GM19463 (cell line): ENCODE results near the gene TM4SF5.

Experiments used
- ATAC-seq: cut with Tn5 transposase; IDR thresholded peaks from one replicate; pipeline ENCODE4 v1.9.1; 2021; ENCODE audit warnings: mild to moderate bottlenecking, moderate library complexity; ENCODE audit not compliant: unreplicated experiment

TM4SF5 gene, protein sequence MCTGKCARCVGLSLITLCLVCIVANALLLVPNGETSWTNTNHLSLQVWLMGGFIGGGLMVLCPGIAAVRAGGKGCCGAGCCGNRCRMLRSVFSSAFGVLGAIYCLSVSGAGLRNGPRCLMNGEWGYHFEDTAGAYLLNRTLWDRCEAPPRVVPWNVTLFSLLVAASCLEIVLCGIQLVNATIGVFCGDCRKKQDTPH

DNA sequence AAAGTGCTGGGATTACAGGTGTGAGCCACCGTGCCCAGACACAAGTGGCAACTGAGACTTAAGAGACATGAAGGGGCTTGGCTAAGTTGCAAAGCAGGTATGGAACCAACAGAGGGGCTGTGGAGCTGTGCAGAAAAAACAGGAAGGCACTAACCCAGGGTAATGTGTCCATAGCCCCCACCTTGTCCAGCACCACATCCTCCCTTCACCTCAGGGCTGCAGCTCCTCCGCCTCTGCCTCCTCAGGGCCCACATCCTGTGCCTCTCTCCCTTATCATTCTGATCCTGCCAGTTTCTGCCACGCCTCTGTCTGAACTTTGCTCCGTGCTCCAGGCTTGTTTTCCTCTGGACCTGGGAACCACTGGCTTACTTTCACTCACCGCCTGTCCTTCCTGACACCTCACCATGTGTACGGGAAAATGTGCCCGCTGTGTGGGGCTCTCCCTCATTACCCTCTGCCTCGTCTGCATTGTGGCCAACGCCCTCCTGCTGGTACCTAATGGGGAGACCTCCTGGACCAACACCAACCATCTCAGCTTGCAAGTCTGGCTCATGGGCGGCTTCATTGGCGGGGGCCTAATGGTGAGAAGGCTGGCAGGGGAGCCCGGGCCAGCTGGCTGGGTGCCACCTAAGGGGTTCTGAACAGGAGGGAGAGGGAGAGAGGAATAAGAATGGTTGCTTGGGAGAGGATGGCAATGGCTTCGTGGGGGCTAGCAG is at the start of gene TM4SF5:
Gene TM4SF5, plus strand, starts transcription at position 368 of the 716 bp plus-strand sequence. Its CDS starts 37 bp downstream, at position 405.
- no peak for ATAC-seq

DNA sequence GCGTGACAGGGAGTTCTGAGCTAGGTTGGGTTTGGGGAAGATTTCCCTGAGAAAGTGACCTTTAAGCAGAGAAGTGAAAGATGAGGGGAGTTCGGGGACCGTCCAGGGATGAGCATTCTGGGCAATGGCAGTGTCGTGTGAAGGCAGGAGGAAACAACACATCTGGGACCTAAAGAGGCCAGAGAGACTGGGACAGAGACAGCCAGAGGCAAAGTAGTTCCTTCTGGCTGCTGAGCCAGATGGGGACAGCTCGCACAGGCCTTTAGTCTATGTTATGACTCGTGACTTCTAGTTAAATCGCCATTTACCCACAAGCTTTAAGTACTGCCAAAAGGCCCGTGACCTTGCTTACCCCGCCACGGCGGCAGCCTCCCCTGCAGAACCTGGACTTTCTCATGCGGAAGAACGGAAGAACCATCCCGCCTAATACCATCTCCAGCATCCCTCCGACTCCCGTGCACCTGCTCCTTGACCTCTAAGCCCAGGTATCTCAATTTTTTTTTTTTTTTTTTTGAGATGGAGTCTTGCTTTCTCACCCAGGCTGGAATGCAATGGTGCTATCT is 48.9 kb upstream of the TM4SF5 start:
- ATAC-seq: no peak

DNA sequence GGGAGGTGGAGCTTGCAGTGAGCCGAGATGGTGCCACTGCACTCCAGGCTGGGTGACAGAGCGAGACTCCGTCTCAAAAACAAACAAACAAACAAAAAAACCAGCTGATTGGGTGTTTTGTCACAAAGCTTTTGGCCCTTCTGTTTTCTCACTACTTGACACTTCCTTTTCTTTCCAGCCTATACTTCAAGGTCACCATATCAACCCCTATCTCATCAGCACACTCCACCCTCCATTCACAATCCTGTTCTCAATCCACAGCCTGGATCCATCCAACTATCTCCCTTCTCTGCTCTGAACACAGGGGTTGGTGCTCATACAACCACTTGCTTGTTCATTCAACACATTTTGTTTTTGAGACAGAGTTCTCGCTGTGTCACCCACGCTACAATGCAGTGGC is 47.0 kb upstream of the TM4SF5 start:
- ATAC-seq: no peak

DNA sequence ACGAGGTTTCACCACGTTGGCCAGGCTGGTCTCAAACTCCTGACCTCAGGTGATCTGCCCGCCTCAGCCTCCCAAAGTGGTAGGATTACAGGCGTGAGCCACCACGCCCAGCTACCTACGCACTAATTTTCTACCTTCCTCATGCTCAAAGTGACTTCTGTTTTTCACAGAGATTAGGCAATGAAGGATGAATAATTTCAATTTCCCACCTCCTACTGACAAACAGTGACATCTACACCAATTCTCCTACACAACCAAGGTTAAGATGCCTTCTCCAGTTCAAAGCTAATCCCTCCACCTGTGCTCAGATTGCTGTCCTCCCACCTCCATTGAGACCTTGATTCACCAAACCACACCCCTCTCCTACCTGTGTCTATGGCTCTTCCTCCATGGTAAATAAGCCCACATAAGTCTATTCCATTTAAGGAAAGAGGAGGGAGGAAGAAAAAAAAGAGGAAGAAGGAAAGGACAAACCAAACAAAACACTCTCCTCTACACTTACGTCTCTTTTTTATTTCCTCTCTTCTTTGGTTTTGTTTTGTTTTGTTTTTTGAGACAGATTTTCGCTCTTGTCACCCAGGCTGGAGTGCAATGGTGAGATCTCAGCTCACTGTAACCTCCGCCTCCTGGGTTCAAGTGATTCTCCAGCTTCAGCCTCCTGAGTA is 45.9 kb upstream of the TM4SF5 start:
- no peak for ATAC-seq

DNA sequence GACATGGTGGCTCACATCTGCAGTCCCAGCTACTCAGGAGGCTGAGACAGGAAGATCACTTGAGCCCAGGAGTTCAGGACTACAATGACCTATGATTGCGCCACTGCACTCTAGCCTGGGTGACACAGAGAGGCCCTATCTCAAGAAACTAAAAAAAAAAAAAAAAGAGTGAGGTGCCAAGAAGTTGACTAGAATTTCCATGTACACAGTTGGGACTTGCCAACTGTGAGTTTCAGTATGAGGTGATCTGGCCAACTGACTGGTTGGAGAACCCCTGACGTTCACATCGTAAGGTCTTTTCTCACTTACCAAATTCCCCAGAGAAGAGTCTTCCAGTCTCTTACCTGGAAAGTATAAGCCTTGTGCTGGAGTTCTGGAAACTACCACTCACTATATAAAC is 43.6 kb upstream of the TM4SF5 start:
- ATAC-seq: no peak

DNA sequence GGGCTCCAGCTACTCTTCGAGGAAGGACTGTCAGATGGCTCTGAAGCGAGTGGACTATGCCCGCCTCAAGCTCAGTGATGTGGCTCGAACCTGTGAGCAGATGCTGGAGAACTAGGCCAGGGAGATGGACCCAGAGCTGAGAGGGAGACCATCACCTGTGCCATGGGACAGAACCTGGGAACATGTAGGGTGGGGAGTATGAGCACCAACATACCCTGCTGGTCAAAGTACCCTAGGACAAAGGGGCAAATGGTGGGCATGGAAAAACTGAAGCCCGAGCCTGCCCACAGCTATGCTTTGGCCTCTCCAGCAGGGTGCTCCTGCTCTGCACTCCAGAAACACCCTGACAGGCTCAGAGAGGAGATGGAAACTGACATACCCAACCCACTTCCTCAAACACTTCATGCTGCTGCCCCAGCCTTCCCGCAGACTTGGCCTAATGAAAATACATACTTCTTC is 38.6 kb upstream of the TM4SF5 start:
- no peak for ATAC-seq

DNA sequence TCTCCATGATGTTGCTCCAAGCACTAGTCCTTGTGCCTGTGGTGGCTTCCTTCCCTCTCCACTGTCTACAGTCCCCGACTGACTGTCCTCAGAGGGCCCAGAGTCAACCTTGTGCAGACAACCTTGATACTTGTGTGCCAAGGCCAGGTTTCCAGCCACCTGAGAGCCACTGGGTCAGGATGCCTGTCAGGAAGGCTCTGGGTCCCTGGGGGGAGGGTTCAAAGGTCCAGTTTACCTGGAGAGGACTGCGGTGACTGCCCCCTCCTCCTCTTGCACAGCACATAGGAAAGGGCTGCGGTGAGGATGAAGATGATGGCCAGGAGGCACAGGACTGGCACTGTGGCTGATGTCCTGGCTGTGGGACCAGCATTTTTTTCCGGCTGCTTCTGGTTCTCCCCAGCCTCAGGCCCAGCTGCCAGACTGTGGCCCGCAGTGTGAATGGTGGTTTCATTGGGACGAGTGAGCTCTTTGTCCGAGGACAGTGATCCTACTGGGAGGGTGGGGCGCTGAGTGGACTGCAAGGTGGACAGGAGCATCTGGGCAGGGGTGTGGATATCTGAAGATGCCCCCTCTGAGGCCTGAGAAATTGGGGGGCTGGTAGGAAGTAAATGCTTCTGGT is 36.7 kb upstream of the TM4SF5 start:
- no peak for ATAC-seq

DNA sequence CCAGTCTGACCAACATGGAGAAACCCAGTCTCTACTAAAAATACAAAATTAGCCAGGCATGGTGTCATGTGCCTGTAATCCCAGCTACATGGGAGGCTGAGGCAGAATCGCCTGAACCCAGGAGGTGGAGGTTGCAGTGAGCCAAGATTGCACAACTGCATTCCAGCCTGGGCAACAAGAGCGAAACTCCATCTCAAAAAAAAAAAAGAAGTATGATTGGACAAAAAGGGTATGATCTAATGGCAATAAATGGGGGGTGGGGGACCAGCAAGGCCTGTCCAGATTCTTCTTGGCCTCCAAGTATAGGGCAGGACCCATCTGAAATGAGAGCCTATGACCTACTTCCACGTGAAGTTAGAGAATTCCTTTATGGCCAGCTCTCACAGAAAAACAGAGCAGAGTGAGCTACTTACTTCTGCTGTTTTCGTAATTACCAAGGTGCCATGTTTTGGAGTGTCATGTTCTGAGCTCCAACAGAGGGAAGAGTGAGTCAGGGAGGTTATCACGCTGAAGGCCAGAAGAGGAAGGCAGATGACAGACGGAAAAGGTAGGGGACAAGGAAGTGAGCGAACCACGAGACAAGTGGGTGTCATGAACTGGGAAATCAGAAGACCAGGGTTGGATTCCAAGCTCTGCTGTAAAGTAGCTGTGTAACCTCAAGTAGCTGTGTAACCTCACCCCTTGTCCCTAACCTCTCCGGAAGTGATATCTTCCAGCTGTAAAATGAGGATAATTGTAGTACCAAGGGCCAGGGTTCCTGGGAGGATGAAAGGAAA is 35.6 kb upstream of the TM4SF5 start:
- ATAC-seq: no peak

DNA sequence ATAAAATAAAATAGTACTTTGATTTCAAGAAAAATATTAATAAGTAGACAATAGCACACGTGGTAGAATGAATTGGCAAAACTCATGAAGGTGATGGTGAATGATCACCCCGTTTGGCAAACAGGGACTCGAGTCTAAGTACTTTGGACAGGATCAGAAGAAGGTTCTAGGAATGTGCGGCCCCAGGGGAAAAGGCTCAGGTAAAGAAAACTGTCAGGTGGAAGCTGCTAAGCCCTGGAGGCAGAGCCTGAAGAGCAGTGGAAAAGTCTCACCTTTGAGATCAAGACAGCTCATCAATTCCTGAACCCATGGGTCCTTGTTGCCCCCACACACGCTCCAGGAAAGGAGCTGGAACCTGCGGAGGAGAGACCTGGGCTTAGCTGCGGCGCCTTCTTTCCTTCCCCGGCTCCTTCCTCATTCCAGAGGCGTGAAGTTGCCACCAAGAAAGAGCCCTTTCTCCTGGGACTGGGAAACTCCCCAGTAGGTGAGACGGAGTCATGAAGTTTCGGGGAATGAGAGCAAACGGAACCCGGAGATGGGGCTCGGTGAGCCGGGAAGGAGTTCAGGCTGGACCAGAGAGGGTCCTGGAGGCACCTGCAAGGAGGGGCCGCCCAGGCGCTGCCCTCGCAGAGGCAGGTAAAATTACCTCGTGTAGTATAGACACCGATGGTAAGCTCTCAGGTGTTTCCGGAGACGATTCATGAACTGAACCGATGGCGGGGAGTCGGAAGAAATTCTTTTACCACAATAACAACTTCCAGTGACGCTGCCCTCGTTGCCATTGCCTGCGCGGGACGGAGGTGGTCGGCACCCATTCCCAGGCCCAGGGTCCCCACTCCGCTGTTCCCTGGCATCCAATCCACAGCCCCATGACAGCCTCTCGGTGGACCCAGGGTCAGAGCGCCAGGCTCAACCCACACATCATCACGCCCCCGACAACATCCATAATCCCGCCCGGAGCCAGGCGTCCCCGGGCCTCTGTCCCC is 33.3 kb upstream of the TM4SF5 start:
- no peak for ATAC-seq

DNA sequence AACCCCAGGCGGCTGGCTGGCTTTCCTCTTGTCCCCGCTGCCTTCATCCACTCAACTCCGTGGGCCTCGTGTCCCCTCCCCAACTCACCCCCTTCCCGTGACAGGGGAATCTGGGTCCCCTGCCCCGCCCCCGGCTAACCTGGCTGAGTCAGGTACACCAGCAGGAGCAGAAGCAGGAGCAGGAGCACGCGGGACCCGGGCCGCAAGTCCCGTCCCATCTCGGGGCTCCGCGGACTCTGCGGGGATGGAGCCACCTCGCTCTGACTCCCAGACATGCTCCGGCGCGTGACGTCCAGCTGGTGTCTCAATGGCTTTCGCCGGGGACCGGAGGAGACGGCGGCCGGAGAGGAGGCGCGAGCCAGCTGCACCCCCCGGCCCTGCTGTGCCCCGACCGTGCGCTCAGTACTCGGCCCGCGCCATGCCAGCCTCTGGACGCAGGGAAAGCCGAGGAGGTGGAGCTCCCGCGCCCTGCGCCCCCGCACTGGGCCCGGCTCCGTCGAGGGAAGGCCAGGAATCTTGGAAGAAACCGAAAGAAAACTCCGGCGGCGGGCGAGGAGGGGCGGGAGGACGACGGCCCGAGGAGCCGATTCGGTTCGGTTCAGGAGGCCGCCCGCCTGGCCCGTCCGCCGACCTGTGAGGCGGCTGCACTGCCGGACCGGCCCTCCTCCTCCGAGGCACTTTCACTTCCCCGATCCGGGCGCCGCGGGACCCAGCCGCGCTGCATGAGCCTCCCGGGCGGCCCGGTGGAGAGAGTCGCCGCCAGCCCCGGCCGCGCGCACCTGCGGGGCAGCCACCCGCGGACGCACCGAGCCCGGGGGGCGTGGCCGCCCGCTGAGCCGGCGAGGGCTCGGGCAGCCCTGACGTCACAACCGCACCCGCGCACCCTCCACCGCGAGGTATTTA is 32.3 kb upstream of the TM4SF5 start, which contains the start of the genes CXCL16 and ZMYND15:
Gene CXCL16, minus strand, starts transcription at position 807 of the 903 bp plus-strand sequence. Its CDS starts 589 bp downstream, at position 218.
Gene ZMYND15, plus strand, starts transcription at position 712 of the 903 bp plus-strand sequence. CDS start 716 bp downstream, outside the sequence.
- ATAC-seq: no peak

DNA sequence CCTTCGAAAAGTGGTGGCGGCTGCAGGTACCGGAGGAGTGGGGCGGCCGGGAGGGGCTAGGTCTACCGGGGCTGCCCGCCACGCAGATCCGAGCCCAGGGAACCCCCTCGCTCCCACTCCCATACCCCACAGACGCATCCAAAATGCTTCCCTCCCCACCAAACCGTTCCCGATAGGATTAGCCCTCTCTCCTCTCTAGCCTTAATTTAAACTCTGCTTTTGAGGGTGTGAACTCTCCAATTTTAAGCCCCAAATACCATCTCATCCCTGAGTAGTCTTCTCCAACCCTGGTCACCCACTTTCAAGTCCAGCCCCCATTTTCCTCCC is 31.7 kb upstream of the TM4SF5 start:
- ATAC-seq: no peak

DNA sequence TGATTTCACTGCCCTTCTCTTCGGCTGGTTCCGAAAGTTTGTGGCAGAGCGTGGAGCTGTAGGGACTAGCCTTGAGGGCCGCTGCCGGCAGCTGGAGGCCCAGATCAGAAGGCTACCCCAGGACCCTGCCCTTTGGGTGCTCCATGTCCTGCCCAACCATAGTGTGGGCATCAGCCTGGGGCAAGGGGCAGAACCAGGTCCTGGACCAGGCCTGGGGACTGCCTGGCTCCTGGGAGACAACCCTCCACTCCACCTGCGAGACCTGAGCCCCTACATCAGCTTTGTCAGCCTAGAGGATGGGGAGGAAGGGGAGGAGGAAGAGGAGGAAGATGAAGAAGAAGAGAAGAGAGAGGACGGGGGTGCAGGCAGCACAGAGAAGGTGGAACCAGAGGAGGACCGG is 31.1 kb upstream of the TM4SF5 start:
- ATAC-seq: no peak

DNA sequence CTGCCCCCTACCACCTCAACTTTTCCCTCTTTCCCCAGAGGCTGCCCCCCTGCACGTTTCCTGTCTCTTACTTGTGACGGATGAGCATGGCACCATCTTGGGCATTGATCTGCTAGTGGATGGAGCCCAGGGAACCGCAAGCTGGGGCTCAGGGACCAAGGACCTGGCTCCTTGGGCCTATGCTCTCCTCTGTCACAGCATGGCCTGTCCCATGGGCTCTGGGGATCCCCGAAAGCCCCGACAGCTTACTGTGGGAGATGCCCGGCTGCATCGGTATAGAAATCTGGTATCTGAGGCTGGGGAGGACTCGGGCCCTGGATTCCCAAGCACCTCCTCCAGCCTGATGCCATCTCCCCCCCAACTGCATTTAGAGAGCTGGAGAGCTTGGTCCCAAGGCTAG is 30.1 kb upstream of the TM4SF5 start:
- no peak for ATAC-seq

DNA sequence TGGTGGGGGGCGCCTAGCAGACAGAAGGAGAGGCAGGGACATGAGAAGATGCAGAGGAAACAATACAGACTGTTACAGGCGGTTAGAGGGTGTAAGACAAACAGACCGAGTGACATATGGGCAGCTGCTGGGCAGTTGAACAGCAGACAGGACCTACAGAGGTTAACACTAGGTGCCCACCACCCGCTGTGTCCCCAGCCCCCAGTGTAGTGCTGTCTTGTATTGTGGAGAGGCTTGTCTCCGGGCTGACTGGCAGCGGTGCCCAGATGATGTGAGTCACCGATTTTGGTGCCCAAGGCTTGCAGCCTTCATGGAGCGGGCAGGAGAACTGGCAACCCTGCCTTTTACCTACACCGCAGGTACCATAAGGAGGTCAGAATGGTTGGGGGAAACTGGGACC is 29.6 kb upstream of the TM4SF5 start:
- no peak for ATAC-seq

DNA sequence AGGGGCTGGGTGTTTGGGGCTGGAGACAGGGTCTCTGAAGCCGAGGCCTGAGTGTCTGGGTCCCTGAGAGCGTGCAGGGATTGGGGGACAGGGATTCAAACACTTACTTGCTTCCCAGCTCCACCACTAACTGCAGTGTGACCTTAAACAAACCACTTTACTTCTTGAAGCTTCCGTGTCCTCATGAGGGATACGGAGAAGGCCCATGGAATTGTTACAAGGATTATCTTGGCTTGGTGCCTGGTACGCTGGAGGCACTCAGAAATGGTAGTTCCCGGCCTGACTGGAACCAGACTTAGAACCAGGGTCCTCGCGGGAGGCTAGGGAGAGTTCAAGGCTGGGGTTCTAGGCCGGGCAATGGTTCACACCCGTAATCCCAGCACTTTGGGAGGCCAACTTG is 29.1 kb upstream of the TM4SF5 start:
- ATAC-seq: no peak

DNA sequence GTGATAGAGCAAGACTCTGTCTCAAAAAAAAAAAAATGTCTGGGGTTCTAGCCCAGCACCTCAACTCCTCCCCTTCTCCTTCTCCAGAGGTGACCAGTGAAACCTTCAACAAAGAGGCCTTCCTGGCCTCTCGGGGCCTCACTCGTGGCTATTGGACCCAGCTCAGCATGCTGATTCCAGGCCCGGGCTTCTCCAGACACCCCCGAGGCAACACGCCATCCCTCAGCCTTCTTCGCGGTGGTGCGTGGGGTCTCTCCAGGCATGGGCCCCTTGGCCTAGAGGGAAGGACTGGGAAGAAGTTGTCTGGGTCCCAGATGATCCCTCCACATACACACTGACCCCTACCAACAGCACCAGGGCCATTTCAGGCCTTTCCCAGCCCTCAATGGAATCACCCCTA is 28.5 kb upstream of the TM4SF5 start:
- ATAC-seq: no peak

DNA sequence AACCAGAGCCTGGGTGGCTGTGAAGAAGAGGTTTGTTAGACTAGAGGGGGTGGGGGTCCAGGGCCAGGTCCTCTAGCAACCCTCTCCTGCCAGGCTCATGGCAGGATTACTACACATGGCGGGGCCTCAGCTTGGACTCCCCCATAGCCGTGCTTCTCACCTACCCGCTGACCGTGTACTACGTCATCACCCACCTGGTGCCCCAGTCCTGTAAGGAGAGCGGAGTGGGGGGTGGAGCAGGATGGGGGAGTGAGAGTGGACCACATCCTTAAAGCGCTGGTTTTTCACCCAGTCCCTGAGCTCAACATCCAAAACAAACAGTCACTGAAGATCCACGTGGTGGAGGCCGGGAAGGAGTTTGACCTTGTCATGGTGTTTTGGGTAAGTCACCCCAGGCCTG is 27.8 kb upstream of the TM4SF5 start:
- ATAC-seq: no peak
